Activated CD4-positive, alpha-beta T cell treated with anti-CD3 and anti-CD28 coated beads for 4 hours (primary cell): ENCODE results near the gene EDA.

Source experiments
- DNase-seq, 2 donors: peaks; one replicate each; pipeline ENCODE4 v3.0.0-alpha.2; 2020

Gene EDA

DNA sequence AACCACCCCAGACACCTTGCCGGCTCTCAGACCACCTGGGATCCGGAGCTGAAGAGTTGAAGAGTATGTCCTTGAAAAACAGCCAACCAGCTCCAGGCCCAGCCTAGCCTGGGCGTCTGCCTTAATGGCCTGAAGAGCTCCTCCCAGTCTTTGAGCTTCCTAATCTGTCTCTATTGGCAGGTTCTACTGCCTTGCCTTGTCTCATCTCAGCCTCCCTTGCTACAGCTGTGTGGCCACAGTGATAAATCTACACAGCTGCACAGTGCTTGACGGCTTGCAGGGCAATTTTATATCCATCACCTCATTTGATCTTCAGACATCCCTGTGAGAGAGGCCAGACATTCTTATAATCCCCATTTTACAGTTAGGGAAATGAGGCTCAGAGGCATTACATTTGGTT, 413.9 kb downstream of the EDA start:
- DNase-seq: no peak

DNA sequence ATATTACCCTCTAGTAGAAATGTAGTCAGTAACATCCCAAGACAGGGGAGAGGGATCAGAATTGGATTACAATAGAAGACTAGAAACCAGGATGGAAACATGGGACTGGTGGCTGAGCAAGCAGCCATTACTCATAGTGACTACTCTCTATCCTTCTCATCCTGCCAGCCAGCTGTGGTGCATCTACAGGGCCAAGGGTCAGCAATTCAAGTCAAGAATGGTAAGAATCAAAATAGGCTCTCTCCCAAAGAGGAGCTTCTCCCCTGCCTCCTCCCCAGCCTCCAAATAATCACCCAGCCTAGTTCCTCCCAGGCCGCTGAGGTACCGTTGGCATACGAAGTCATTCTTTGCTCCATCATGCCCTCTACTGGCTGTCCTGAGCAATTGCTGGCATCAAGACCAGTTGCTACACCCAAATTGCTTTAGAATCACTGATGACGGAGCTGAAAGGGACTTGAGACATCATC, 414.4 kb downstream of the EDA start:
- peak; percentile 22 to 36 for DNase-seq

DNA sequence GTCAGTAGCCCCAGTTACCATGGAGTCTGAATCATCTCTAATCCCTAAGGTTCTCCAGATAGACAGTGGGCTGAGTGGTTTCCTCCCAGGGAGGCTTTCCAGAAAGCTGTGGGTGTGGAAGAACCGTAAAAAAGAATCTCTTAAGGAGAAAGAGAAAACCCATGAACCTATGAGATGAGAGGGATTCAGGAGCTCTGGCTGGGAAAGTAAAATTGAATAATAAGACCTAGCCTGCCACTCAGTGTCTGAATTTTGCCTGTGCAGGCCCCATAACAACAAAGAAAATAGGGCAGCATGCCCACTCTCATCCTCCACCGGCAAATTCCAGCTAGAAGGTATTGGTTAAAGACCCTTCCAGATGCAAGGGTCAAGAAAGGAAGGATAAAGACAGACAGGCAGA, 416.9 kb downstream of the EDA start:
- DNase-seq: no peak

GRCh38 chrX:70033348-70034051, 417.6 kb downstream of the EDA start:
- peak; percentile 3 to 6 for DNase-seq

DNA sequence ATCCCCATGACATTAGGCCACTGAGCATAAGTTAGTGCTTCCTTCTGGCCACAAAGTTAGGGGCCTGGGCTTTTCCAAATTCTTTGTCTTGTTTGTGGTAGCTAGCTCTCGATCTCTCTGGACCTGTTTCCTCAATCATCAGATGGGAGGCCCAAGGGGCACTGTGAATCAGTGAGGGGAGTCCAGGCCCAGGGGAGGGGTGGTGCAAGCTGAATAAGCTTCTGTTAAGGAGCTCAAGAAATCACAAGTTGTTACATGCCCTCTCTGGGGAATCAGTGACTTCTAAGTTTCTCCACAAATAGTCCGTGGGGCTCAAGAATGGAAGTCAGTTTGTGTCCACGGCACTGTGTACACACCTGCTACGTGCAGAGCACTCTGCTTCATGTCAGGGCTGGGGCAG, 418.7 kb downstream of the EDA start:
- DNase-seq: no peak

DNA sequence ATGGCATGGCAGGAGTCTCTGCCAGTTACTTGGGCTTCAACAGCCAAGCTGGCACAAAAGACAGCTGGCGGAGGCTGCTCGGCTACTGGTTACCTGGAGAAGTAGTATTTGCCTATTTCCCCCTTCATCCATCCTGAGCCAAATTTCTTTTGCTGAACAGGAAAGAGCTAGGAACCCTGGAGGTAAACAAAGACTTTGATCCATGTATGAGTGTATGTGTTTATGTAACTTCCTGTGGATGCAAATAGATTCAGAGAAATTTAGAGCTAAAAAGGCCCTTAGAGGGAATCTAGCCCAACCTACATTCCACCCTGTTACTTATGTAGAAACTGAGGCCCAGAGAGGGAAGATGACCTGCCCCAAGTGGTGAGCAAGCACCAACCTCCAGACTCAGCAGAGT, 422.6 kb downstream of the EDA start:
- DNase-seq: no peak

GRCh38 chrX:70038951-70039350, 423.0 kb downstream of the EDA start:
- no peak for DNase-seq

DNA sequence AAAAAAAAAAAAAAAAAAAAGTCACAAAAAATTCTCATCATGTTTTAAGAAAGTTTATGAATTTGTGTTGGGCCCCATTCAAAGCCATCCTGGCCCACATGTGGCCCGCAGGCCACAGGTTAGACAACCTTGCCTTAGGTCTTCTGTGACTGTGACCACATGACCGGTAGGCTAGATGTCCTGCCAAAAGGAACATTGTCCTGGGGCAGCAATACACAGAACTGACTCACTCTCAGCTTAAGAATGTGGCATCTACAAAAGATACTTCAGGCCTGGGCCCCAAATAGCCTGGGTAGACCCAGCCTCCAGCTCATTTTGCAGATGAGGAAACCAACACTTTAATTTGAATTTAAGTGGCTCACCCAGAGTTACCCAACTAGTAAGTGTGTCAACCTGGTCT, 423.8 kb downstream of the EDA start:
- no peak for DNase-seq

DNA sequence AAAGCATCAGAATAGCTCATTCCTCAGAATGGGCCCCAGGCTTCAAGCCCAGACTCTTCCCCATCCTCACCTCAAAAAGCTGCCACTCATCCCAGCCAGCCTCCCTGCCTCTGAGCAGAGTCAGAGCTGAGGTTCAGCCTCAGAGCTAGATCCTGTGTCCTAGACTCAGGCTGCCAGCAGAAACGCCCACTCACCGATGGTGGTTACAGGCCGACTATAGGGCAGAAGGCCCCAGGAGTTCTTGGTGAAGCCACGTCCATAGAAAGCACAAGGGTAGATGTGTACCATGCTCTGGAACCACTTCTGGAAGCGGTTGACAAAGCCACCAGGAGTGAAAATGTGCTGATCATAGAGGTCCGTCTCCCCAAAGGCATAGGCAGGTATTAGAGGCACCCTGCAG, 426.1 kb downstream of the EDA start:
- no peak for DNase-seq

DNA sequence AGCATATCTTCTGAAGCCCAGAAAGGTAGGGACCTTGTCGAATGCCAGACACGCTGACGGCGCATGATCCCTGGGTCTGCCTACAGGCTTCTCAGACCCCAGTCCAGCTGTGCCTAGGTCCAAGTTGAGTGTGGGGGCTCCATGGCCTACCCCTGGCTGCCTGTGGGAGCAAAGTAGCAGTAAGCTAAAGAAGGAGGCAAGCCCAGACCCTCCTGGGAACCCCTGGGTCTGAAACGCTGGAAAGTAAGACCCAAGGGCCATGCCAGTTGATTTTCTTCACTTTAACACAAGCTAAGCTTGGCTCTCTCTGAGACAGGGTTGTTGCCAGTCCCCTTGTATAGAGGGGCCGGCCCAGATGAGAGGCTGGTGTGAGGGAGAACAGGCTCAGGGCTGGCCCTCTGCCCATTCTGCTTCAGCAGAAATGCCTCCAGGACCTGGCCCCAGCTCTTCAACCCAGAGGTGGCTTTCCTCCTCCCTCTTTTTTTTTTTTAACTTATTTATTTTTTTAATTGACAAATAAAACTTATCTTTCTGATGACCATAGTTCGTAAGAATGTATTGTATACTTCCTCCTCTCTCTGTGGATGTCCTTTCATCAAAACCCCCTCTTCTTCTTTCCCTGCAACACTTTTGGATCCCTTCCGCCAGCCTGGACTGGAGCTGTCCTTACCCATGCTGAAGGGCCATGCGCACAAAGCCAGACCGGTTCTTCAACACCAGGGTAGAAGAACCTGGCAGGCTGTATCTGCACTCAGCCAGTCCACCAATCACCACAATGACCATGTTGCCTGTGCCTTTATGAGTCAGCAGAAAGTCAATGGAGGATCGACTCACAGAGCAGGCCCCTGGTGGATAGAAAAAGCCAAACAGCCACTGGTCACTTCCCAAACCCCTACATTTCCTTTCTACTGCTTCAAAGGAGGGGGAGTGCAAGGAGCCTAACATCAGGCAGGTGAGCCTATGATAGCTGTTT, 426.8 kb downstream of the EDA start:
- DNase-seq: no peak

DNA sequence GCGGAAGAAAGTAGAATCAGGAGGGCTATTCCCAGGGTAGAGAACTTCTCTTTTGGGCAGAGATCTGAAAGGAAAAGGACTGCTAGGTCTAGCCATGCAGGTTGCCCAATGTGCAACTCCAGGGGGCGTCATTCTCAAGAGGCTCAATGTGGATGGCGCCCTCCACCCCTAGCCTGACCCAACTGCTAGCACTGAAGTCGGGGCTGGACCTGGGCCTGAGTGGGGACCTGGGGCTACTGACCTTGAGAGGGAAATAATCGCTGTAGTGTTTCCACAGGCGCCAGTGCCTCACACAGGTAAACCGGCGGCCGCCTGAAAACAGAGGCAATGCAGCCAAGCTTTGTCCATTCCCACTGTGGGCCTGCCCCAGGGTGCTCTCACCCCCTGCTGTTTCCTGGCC, 427.8 kb downstream of the EDA start:
- no peak for DNase-seq

DNA sequence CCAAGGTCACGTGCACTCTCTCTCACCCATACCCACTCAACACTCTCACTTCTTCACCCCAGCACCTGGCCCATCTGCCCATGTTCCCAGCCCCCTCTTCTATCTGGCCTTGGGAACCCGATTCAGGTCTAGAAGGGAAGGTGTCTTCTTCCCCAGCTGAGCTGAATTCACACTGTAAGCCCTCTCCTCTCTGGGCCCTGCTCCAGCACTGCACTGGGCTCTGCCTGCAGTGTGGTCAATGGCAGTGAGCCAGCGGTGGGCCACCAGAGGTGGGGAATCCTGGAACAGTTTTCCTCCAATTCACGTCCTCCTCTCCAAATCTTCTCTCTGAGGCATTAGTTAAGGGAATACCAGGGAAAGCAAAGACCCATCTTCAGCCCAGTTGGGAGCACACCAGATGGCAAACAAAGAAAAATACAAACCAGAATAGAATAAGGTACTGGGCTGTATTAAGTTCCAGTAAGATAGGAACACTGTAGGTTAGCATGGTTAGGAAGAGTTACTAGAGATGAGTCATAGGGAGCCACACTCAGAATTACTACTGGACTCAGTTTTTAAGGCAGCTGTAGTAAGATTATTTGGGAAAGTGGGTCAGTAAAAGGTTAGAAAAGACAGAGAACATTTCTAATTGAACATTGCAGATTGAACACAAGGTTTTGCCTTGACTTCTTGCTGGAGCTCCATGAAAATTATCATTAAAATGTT, 428.8 kb downstream of the EDA start:
- DNase-seq: no peak

- no peak for DNase-seq
These were observed 431.1 kb downstream of the EDA start for GRCh38 chrX:70046978-70047377.

DNA sequence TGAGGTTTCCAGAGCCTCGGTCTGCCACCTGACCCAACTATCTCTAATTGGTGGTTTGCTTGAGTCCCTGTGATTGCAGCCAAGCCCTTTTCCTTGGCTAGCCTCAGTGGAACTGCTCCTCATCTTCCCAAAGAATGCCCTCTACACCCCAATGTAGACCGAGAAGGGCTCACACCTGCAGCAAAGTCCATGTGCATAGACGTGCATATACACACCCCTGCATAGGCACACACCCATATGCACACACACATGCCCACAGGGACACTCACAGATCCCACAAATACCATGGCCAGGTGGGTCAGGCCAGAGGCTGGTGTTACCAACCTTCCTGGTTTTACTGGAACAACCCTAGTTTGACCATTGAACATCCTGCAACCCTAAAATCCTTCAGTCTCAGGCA, 433.5 kb downstream of the EDA start:
- no peak for DNase-seq

- no peak for DNase-seq
These were observed 434.0 kb downstream of the EDA start, which contains the start of gene AWAT2 for GRCh38 chrX:70049925-70050324. Gene AWAT2 (minus strand): TSS chrX:70049938. CDS start chrX:70049932, 6 bp downstream.

- DNase-seq: no peak
These were observed 437.1 kb downstream of the EDA start for GRCh38 chrX:70052895-70053615.

- DNase-seq: no peak
These were observed 438.5 kb downstream of the EDA start for GRCh38 chrX:70054391-70054790.

GRCh38 chrX:70062076-70062475, 446.2 kb downstream of the EDA start, which contains the start of gene OTUD6A:
Gene OTUD6A (plus strand): TSS chrX:70062457. CDS start chrX:70062525, 68 bp downstream.
- DNase-seq: no peak

DNA sequence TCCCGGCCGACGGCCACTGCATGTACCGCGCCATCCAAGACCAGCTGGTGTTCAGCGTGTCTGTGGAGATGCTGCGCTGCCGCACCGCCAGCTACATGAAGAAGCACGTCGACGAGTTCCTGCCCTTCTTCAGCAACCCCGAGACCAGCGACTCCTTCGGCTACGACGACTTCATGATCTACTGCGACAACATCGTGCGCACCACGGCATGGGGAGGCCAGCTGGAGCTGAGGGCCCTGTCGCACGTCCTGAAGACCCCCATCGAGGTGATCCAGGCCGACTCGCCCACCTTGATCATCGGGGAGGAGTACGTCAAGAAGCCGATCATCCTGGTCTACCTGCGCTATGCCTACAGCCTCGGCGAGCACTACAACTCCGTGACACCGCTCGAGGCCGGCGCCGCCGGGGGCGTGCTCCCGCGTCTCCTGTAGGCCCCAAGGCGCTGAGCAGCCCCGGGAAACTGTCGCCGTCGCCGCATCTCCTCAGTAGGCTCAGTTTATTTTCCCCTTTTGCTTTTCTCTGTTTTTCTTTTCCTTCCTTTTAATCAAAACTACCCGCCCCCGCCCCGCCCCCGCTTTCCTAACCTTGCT, 447.1 kb downstream of the EDA start:
- no peak for DNase-seq

GRCh38 chrX:70066646-70067045, 450.7 kb downstream of the EDA start:
- no peak for DNase-seq

DNA sequence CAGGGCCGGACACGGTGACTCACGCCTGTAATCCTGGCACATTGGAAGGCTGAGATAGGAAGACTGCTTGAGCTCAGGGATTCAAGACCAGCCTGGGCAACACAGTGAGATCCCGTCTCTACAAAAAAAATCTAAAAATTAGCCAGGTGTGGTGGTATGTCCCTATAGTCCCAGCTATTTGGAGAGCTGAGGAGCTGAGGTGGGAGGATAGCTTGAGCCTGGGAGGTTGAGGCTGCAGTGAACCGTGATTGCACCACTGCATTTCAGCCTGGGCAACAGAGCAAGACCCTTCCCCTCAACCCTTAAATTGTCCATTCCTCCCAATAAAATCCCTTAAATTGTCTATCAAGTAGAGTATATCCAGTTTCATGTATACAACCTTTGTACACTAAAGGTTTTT, 463.4 kb downstream of the EDA start:
- no peak for DNase-seq

DNA sequence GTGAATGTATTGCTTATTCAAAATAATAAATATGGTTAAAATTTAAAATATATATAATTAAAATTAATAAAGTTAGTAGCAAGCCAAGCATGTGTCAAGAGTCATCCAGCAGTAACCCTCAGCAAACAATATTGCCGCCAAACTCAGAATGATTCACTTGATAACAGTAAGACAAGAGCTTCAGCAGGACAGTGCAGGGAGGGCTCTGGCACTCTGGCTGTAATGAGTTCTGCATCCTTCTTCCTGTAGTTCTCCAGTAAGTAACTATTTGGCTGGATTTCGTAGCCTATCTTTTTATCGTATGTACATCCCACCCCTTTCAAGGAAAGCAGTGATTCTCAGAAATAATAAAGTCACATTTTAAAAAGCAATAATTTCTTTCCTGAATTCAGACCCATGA, 464.0 kb downstream of the EDA start:
- DNase-seq: no peak
